SK-N-SH (cell line): Measurements from ENCODE around the gene NECAB2. TPM values are rescaled to one million over a fixed set of nuclear protein-coding genes. Genes with fewer than 3 reads are reported as not detected.

Experiments used
- CTCF ChIA-PET: fragments of 300-600, 350-600 bp; formaldehyde crosslinking; extraction: SDS; loops from one replicate; lab custom pipeline; 2021; lab: Yijun Ruan, JAX
- POLR2A ChIA-PET: fragments of 350-600 bp; sonication (Branson Sonifier 250); formaldehyde crosslinking; extraction: SDS; loops from one replicate; lab custom pipeline; 2020; ENCODE audit warnings: antibody characterized with exemption, inconsistent platforms; lab: Yijun Ruan, JAX
- DNase-seq: peaks from one replicate; pipeline ENCODE4 v3.0.0; 2012
- H2AFZ ChIP-seq: fragments of 200-600 bp; sonication (generic); 2 replicates; pipeline ENCODE4 v1.8.1; 2016; ENCODE audit warnings: antibody characterized with exemption, mild to moderate bottlenecking, low read depth
- H3F3A ChIP-seq: fragments of 200-600 bp; sonication (generic); replicated peaks from 2 replicates; pipeline ENCODE3; 2016; ENCODE audit warnings: antibody characterized with exemption, mild to moderate bottlenecking; ENCODE audit not compliant: insufficient read depth
- H3K27ac ChIP-seq, 2 experiments: fragments of 200-500 bp in 1 of 2; fragments of 200-600 bp in 1 of 2; sonication (Bioruptor generic) in 1 of 2; sonication (generic), shearing (Covaris generic) in 1 of 2; 2 replicates each; pipeline versions ENCODE4 v1.5.1 to v1.6.1; 2014 to 2016; ENCODE audit warnings: low read depth in 2 of 2, inconsistent platforms in 1 of 2, low read length in 1 of 2, mild to moderate bottlenecking in 1 of 2, mixed read lengths in 1 of 2
- H3K27me3 ChIP-seq: fragments of 200-600 bp; sonication (generic), shearing (Covaris generic); 2 replicates; pipeline ENCODE4 v1.6.1; 2016; ENCODE audit warnings: mixed run types; ENCODE audit not compliant: insufficient read depth
- H3K36me3 ChIP-seq, 2 experiments: fragments of 200-500 bp in 1 of 2; fragments of 200-600 bp in 1 of 2; sonication (Bioruptor generic) in 1 of 2; sonication (generic) in 1 of 2; replicated peaks in 1 of 2; 2 replicates each; pipeline versions ENCODE3 to v1.5.1; 2014 to 2016; ENCODE audit warnings: low read length in 1 of 2, mild to moderate bottlenecking in 1 of 2; ENCODE audit not compliant: insufficient read depth in 2 of 2, control insufficient read depth in 1 of 2
- H3K4me1 ChIP-seq, 2 experiments: fragments of 200-500 bp in 1 of 2; fragments of 200-600 bp in 1 of 2; sonication (Bioruptor generic) in 1 of 2; sonication (generic), shearing (Covaris generic) in 1 of 2; 2 replicates each; pipeline versions ENCODE4 v1.5.1 to v1.6.1; 2014 to 2016; ENCODE audit warnings: low read depth in 1 of 2, low read length in 1 of 2, mixed run types in 1 of 2; ENCODE audit not compliant: insufficient read depth in 2 of 2, control insufficient read depth in 1 of 2
- H3K4me2 ChIP-seq: fragments of 200-600 bp; sonication (generic), shearing (Covaris generic); 2 replicates; pipeline ENCODE4 v1.6.1; 2017; ENCODE audit warnings: mixed run types
- H3K4me3 ChIP-seq, 2 experiments: fragments of 200-500 bp in 1 of 2; fragments of 200-600 bp in 1 of 2; sonication (Bioruptor generic) in 1 of 2; sonication (generic), shearing (Covaris generic) in 1 of 2; 2 replicates each; pipeline versions ENCODE4 v1.5.1 to v1.8.1; 2014 to 2016; ENCODE audit warnings: low read depth in 2 of 2, inconsistent platforms in 1 of 2, low read length in 1 of 2, mild to moderate bottlenecking in 1 of 2, mixed read lengths in 1 of 2, moderate library complexity in 1 of 2
- H3K79me2 ChIP-seq: fragments of 200-600 bp; sonication (generic); 2 replicates; pipeline ENCODE4 v1.8.1; 2017; ENCODE audit warnings: mild to moderate bottlenecking; ENCODE audit not compliant: insufficient read depth
- H3K9ac ChIP-seq: fragments of 200-600 bp; sonication (generic); 2 replicates; pipeline ENCODE4 v1.6.1; 2017; ENCODE audit warnings: mixed run types
- H3K9me2 ChIP-seq: fragments of 200-600 bp; sonication (generic); 2 replicates; pipeline ENCODE4 v1.6.1; 2017; ENCODE audit warnings: mixed run types
- H3K9me3 ChIP-seq: fragments of 200-600 bp; sonication (generic); 2 replicates; pipeline ENCODE4 v1.6.1; 2017; ENCODE audit warnings: mixed run types, mild to moderate bottlenecking, moderate library complexity
- H4K20me1 ChIP-seq: fragments of 200-600 bp; sonication (generic); 2 replicates; pipeline ENCODE4 v1.6.1; 2017; ENCODE audit warnings: mild to moderate bottlenecking, mixed run types; ENCODE audit not compliant: insufficient read depth
- FOSL2 ChIP-seq: IDR thresholded peaks from 2 replicates; pipeline ENCODE4 v1.4.0; 2012; ENCODE audit warnings: low read depth, mild to moderate bottlenecking, moderate library complexity, borderline replicate concordance
- MEF2A ChIP-seq: IDR thresholded peaks from 2 replicates; pipeline ENCODE4 v1.4.0; 2012; ENCODE audit warnings: low read depth, borderline replicate concordance
- REST ChIP-seq: IDR thresholded peaks from 2 replicates; pipeline ENCODE4 v1.6.1; 2012; ENCODE audit warnings: mild to moderate bottlenecking, low read depth, low read length, moderate library complexity
- RXRA ChIP-seq: IDR thresholded peaks from 2 replicates; pipeline ENCODE4 v1.4.0; 2012; ENCODE audit warnings: low read depth, mild to moderate bottlenecking, borderline replicate concordance
- SMC3 ChIP-seq: IDR thresholded peaks from 2 replicates; pipeline ENCODE4 v1.6.1; 2012; ENCODE audit warnings: low read depth, low read length, improper control_type of control experiment
- WGBS: methylation state at CpG from one replicate; pipeline ENCODE4 v1.1.6; 2017; ENCODE audit warnings: low lambda C conversion rate; 5-methylcytosine and 5-hydroxymethylcytosine counted together
- polyA plus RNA-seq, 3 experiments: library from polyadenylated mRNA; depleted of rRNA; stranded (reverse); fragments of >200 nt; gene quantifications; 2 replicates each; pipeline ENCODE4 v1.2.3, GENCODE V29; 2012
- TF ChIP-seq, protein P1 (sequence below): fragments of 150-350 bp; IDR thresholded peaks from 2 replicates; pipeline ENCODE4 v1.6.1; 2016; ENCODE audit warnings: mild to moderate bottlenecking, low read depth, low read length
- TF ChIP-seq, protein P2 (sequence below): fragments of 200-600 bp; sonication (generic); IDR thresholded peaks from 2 replicates; pipeline ENCODE4 v1.6.1; 2017; ENCODE audit warnings: antibody characterized with exemption, mild to moderate bottlenecking, moderate library complexity

Gene NECAB2
- polyA plus RNA-seq, 1 of the 3 experiments (the other 2 are of a cell fraction), result 0.58 TPM

- TF ChIP-seq RXRA (no peak), SMC3 (no peak), MEF2A (no peak), REST (no peak), FOSL2 (no peak)
- TF ChIP-seq, protein P1, sequence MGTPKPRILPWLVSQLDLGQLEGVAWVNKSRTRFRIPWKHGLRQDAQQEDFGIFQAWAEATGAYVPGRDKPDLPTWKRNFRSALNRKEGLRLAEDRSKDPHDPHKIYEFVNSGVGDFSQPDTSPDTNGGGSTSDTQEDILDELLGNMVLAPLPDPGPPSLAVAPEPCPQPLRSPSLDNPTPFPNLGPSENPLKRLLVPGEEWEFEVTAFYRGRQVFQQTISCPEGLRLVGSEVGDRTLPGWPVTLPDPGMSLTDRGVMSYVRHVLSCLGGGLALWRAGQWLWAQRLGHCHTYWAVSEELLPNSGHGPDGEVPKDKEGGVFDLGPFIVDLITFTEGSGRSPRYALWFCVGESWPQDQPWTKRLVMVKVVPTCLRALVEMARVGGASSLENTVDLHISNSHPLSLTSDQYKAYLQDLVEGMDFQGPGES, result no peak
- Histone ChIP-seq H3K4me3 (no peak overlapping the region), H3F3A (no peaks in the 10 kb centered on the region), H3K79me2 (no peaks in the 10 kb centered on the region), H3K9me2 (no peaks in the 10 kb centered on the region), H3K9me3 (no peaks in the 10 kb centered on the region), H3K36me3 (no peaks in the 10 kb centered on the region), H3K27ac (no peak overlapping the region), H4K20me1 (no peaks in the 10 kb centered on the region), H2AFZ (no peak overlapping the region), H3K4me1 (no peaks in the 10 kb centered on the region), H3K27me3 (no peaks in the 10 kb centered on the region), H3K9ac (no peak overlapping the region), H3K4me2 (no peak overlapping the region)
- DNase-seq, result no peak
- POLR2A ChIA-PET, result no interaction called here
- CTCF ChIA-PET, result interaction anchor here (1.3 kb wide), 1 partner anchor 15 kb away, joined by 6 read pairs; no protein-coding TSS in a partner anchor
- WGBS, result 93% methylated on average over 14 of the region's 14 CpGs
These were observed 26.0 kb upstream of the NECAB2 start for GRCh38 chr16:83942074-83942473.

GRCh38 chr16:83942815-83943515, 25.1 kb upstream of the NECAB2 start:
- Histone ChIP-seq H3K79me2 (no peaks in the 10 kb centered on the region), H3K9me3 (no peaks in the 10 kb centered on the region), H2AFZ (no peak overlapping the region), H3F3A (no peaks in the 10 kb centered on the region), H3K4me3 (no peak overlapping the region), H4K20me1 (no peaks in the 10 kb centered on the region), H3K27me3 (no peaks in the 10 kb centered on the region), H3K4me1 (no peaks in the 10 kb centered on the region), H3K9me2 (no peaks in the 10 kb centered on the region), H3K4me2 (no peak overlapping the region), H3K36me3 (no peaks in the 10 kb centered on the region), H3K27ac (no peak overlapping the region), H3K9ac (no peak overlapping the region)
- TF ChIP-seq, protein P2, sequence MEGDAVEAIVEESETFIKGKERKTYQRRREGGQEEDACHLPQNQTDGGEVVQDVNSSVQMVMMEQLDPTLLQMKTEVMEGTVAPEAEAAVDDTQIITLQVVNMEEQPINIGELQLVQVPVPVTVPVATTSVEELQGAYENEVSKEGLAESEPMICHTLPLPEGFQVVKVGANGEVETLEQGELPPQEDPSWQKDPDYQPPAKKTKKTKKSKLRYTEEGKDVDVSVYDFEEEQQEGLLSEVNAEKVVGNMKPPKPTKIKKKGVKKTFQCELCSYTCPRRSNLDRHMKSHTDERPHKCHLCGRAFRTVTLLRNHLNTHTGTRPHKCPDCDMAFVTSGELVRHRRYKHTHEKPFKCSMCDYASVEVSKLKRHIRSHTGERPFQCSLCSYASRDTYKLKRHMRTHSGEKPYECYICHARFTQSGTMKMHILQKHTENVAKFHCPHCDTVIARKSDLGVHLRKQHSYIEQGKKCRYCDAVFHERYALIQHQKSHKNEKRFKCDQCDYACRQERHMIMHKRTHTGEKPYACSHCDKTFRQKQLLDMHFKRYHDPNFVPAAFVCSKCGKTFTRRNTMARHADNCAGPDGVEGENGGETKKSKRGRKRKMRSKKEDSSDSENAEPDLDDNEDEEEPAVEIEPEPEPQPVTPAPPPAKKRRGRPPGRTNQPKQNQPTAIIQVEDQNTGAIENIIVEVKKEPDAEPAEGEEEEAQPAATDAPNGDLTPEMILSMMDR, result no peak
- DNase-seq, result no peak
- ChIA-PET CTCF (interaction anchor here (1.3 to 2.7 kb wide), 5 partner anchors 11 to 123 kb away, joined by 4 to 10 read pairs (median 6); no protein-coding TSS in a partner anchor), POLR2A (no interaction called here)
- WGBS, result 79% methylated on average over 10 of the region's 11 CpGs
